Measurements from ENCODE around the gene DHRS9.

- TF ChIP-seq POLR2A (IDR thresholded peaks at IDR 0.05), result no peak
- TF ChIP-seq CTCF (IDR thresholded peaks at IDR 0.05), result no peak
Measured at GRCh38 chr2:169069341-169069740, at the start of gene DHRS9.
